HG03108 (cell line): ENCODE results near the gene CDH3.
"Not testable (repeated sequence)": the region's sequence is repeated elsewhere in the genome, so short reads cannot be mapped to it uniquely, and the experiment has no call there.

Experiments used
- ATAC-seq: cut with Tn5 transposase; IDR thresholded peaks from one replicate; pipeline ENCODE4 v1.9.1; 2021; ENCODE audit warnings: moderate library complexity; ENCODE audit not compliant: unreplicated experiment

The CDH3 gene

DNA sequence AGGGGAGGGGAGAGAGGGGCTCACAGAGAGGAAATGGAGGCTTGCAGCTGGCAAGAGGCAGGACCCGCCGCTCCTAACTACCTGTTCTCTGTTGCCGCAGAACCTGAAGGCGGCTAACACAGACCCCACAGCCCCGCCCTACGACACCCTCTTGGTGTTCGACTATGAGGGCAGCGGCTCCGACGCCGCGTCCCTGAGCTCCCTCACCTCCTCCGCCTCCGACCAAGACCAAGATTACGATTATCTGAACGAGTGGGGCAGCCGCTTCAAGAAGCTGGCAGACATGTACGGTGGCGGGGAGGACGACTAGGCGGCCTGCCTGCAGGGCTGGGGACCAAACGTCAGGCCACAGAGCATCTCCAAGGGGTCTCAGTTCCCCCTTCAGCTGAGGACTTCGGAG is 53.0 kb downstream of the CDH3 start:
- no peak for ATAC-seq

GRCh38 chr16:68700120-68700519 is 55.0 kb downstream of the CDH3 start:
- no peak for ATAC-seq

GRCh38 chr16:68700831-68701230 is 55.7 kb downstream of the CDH3 start:
- no peak for ATAC-seq

DNA sequence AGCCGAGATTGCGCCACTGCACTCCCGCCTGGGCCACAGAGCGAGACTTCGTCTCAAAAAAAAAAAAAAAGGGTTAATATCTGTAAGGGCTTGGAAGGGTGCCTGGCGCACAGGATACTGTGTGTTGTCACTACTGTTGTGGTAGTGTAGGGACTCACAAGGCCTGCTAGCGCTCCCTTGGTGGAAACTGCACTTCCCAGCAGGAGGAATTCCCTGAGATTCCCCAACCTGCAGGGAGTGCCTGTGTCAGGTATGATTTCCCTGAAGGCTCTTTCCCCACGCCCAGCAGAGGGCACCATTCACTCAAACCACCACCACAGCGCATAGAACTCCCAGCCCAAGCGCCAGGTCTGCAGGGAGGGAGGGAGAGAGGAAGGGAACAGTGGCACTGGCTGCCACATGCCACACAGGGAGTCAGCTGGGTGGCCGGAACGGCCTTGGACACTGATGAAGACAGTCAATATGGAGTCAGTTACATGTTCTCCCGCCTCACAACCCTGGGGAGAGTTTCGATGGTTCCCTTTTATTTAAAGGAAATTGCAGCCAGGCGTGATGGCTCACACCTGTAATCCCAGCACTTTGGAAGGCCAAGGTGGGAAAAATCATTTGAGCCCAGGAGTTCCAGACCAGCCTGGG is 59.2 kb downstream of the CDH3 start:
- no peak for ATAC-seq

- ATAC-seq: no peak
Measured at GRCh38 chr16:68707340-68708152, 62.4 kb downstream of the CDH3 start.

- no peak for ATAC-seq
Measured at GRCh38 chr16:68710211-68710610, 65.1 kb downstream of the CDH3 start.

- no peak for ATAC-seq
Measured at GRCh38 chr16:68711421-68712139, 66.5 kb downstream of the CDH3 start.

GRCh38 chr16:68713361-68713760 is 68.3 kb downstream of the CDH3 start:
- ATAC-seq: no peak

DNA sequence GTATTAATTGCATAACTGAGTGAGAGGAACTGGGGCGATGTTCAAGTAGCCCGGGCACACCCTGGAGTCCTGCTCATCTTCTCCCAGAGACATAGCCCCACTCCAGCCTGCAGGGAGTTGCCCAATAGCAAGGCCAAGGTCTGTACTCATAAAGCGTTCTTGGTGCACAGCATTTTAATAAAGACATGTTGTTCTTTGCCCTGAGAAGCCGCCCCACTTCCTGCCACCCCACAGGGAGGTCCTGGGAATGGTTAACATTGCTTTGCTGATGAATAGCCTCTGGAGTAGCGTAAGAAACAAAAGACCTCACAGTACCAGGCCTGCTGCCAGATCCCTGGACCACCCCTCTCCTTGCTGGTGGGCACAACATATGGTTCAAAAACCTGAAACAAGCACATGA is 70.4 kb downstream of the CDH3 start:
- ATAC-seq: no peak

- not testable (repeated sequence) for ATAC-seq
Measured at GRCh38 chr16:68716516-68716915, 71.4 kb downstream of the CDH3 start.

DNA sequence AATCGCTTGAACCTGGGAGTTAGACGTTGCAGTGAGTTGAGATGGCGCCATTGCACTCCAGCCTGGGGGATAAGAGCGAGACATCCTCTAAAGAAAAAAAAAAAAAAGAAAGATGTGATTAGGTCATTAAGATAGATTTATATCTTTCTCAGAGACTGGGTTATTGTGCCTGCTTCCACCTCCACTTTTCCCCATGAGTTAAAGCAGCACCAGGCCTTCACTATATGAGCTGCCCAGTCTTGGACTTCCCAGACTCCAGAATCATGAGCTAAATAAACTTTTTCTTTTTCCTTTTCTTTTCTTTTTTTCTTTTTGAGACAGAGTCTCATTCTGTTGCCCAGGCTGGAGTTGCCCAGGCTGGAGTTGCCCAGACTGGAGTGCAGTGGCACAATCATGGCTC is 72.6 kb downstream of the CDH3 start:
- ATAC-seq: no peak

DNA sequence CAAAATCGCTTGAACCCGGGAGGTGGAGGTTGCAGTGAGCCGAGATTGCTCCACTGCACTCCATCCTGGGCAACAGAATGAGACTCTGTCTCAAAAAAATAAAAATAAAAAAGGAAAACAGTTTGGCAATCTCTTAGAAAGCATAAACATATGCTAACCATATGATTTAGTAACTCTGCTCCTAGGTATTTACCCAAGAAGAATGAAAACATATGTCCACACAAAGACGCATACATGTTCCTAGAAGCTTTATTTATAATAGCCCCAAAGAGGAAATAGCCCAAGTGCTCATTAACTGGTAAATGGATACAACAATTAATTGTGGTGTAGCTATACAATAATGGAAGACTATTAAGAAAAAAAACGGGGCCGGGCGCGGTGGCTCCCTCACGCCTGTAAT is 73.5 kb downstream of the CDH3 start:
- no peak for ATAC-seq

- ATAC-seq: peak; percentile 83
Measured at GRCh38 chr16:68719993-68720489, 74.9 kb downstream of the CDH3 start.

GRCh38 chr16:68722119-68723024 is 77.3 kb downstream of the CDH3 start:
- ATAC-seq: no peak

- no peak for ATAC-seq
Measured at GRCh38 chr16:68724797-68725196, 79.7 kb downstream of the CDH3 start.

DNA sequence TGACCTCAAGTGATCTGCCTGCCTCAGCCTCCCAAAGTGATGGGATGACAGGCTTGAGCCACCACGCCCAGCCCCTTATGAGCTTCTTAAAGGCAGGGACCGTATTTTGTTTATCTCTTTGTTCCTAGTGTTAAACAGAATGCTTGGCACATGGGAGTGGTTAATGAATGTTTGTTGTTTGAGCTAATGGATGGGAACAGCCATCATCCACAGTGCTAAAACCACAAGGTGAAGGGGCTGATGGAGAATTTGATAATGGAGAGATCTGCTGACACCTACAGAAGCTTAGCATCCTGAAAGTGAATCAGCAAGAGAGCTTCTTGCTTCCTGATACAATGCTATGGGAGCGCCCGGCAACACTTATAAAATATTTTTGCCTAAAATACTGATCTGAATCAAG is 83.4 kb downstream of the CDH3 start:
- no peak for ATAC-seq

DNA sequence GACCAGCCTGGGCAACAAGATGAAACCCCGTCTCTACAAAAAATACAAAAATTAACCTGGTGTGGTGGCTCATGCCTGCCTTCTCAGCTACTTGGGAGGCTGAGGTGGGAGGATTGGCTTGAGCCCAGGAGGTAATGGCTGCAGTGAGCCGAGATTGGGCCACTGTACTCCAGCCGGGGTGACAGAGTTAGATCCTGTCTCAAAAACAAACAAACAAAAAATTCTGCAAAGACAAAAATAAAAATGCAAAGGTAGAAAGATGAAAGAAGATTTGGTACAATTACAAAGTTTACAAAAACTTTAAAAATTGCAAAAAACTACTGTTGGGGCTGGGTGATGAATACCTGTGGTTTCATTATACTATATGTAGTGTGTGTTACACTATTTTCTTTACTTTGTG is 86.5 kb downstream of the CDH3 start:
- ATAC-seq: no peak

GRCh38 chr16:68732042-68732680 is 87.1 kb downstream of the CDH3 start:
- ATAC-seq: no peak

- ATAC-seq: no peak
Measured at GRCh38 chr16:68732741-68733399, 87.8 kb downstream of the CDH3 start.

GRCh38 chr16:68733570-68733969 is 88.5 kb downstream of the CDH3 start:
- no peak for ATAC-seq
